ENCODE data around the gene MKKS. TPM values are rescaled to one million over a fixed set of nuclear protein-coding genes. Genes with fewer than 3 reads are reported as not detected.
A peak's percentile ranks its signal among the peaks of the same experiment; 100 is the strongest.

The MKKS gene
- polyA plus RNA-seq, 6 donors from 2014 or later: 8.9 to 27.3 (median 19.7) TPM

GRCh38 chr20:10443936-10444335 is 9.9 kb upstream of the MKKS start:
- Mint-ChIP-seq H3K27ac (peak overlapping the region in 3 of 6 donors; percentile 18 to 96 (median 39)), H3K9me3 (no peaks in the 10 kb centered on the region), H3K4me1 (peaks cover 11 to 14% (median 14%) of the 10 kb centered on the region in 3 donors), H3K27me3 (no peaks in the 10 kb centered on the region), H3K36me3 (no peaks in the 10 kb centered on the region), H3K4me3 (no peak overlapping the region)
- DNase-seq: no peak
- no peak for ATAC-seq (ENCODE audit: low read depth in 2 of 2)

- H3K27ac Mint-ChIP-seq: no peak overlapping the region
- DNase-seq (no peak), ATAC-seq (ENCODE audit: low read depth in 2 of 2) (no peak)
- H3K9me3 Mint-ChIP-seq: peaks cover 0 to 3% (median 0%) of the 10 kb centered on the region in 7 donors
- peaks cover 0 to 4% (median 0%) of the 10 kb centered on the region in 3 donors for H3K27me3 Mint-ChIP-seq
- peaks cover 9 to 26% (median 19%) of the 10 kb centered on the region in 3 donors for H3K4me1 Mint-ChIP-seq
- H3K36me3 Mint-ChIP-seq: no peaks in the 10 kb centered on the region
- H3K4me3 Mint-ChIP-seq: peak overlapping the region in 1 of 8 donors; percentile 100
These were observed 4.2 kb upstream of the MKKS start for GRCh38 chr20:10438217-10438616.

- Mint-ChIP-seq H3K27ac (peak overlapping the region in 4 of 6 donors; percentile 73 to 97 (median 94)), H3K4me3 (peak overlapping the region in 7 of 8 donors; percentile 47 to 100 (median 93)), H3K9me3 (peaks cover 0 to 3% (median 0%) of the 10 kb centered on the region in 7 donors), H3K4me1 (peaks cover 18 to 43% (median 34%) of the 10 kb centered on the region in 3 donors), H3K27me3 (peaks cover 0 to 4% (median 0%) of the 10 kb centered on the region in 3 donors), H3K36me3 (no peaks in the 10 kb centered on the region)
- ATAC-seq (ENCODE audit: low read depth in 2 of 2): no peak
- no peak for DNase-seq
These were observed 2.2 kb upstream of the MKKS start for GRCh38 chr20:10436053-10436699.

GRCh38 chr20:10434832-10435812 is 1.1 kb upstream of the MKKS start, which contains the start of gene SLX4IP:
Gene SLX4IP (plus strand): TSS chr20:10435305. CDS start chr20:10458205, 22,900 bp downstream.
- Mint-ChIP-seq H3K4me3 (peak within 1 kb of the TSS; percentile 91 to 100 (median 95)), H3K4me1 (peaks cover 18 to 43% (median 43%) of the 10 kb centered on the region in 3 donors), H3K9me3 (peaks cover 0 to 3% (median 0%) of the 10 kb centered on the region in 7 donors), H3K27ac (peak within 1 kb of the TSS; percentile 94 to 97 (median 96)), H3K27me3 (peaks cover 0 to 4% (median 0%) of the 10 kb centered on the region in 3 donors), H3K36me3 (no peaks in the 10 kb centered on the region)
- peak; percentile 66 to 68 for ATAC-seq (ENCODE audit: low read depth in 2 of 2)
- DNase-seq: peak; percentile 84

GRCh38 chr20:10434467-10434831 is 427 bp upstream of the MKKS start:
- Mint-ChIP-seq H3K27me3 (peaks cover 0 to 4% (median 0%) of the 10 kb centered on the region in 3 donors), H3K36me3 (no peaks in the 10 kb centered on the region), H3K4me3 (peak overlapping the region; percentile 91 to 100 (median 95)), H3K4me1 (peaks cover 20 to 46% (median 45%) of the 10 kb centered on the region in 3 donors), H3K27ac (peak overlapping the region; percentile 94 to 97 (median 96)), H3K9me3 (peaks cover 0 to 3% (median 0%) of the 10 kb centered on the region in 7 donors)
- DNase-seq: peak; percentile 68
- peak; percentile 54 to 56 for ATAC-seq (ENCODE audit: low read depth in 2 of 2)

GRCh38 chr20:10433014-10433622 is 904 bp downstream of the MKKS start:
- Mint-ChIP-seq H3K4me3 (peak overlapping the region; percentile 91 to 100 (median 95)), H3K4me1 (peaks cover 26 to 53% (median 47%) of the 10 kb centered on the region in 3 donors), H3K27ac (peak overlapping the region; percentile 94 to 97 (median 96)), H3K27me3 (peaks cover 0 to 4% (median 0%) of the 10 kb centered on the region in 3 donors), H3K9me3 (peaks cover 0 to 3% (median 0%) of the 10 kb centered on the region in 7 donors), H3K36me3 (no peaks in the 10 kb centered on the region)
- DNase-seq (no peak), ATAC-seq (ENCODE audit: low read depth in 2 of 2) (no peak)

- no peaks in the 10 kb centered on the region for H3K36me3 Mint-ChIP-seq
- peaks cover 0 to 3% (median 0%) of the 10 kb centered on the region in 7 donors for H3K9me3 Mint-ChIP-seq
- peak overlapping the region in 5 of 6 donors; percentile 1 to 78 (median 48) for H3K27ac Mint-ChIP-seq
- H3K4me3 Mint-ChIP-seq: peak overlapping the region in 5 of 8 donors; percentile 29 to 99 (median 73)
- no peak for DNase-seq
- H3K27me3 Mint-ChIP-seq: peaks cover 0 to 4% (median 0%) of the 10 kb centered on the region in 3 donors
- no peak for ATAC-seq (ENCODE audit: low read depth in 2 of 2)
- peaks cover 26 to 53% (median 50%) of the 10 kb centered on the region in 3 donors for H3K4me1 Mint-ChIP-seq
These were observed 1.9 kb downstream of the MKKS start for GRCh38 chr20:10432079-10432478.

GRCh38 chr20:10430704-10431103 is 3.3 kb downstream of the MKKS start:
- Mint-ChIP-seq H3K27ac (peak overlapping the region in 1 of 6 donors; percentile 50), H3K9me3 (peaks cover 0 to 3% (median 0%) of the 10 kb centered on the region in 7 donors), H3K27me3 (peaks cover 0 to 4% (median 0%) of the 10 kb centered on the region in 3 donors), H3K4me1 (peaks cover 28 to 52% (median 42%) of the 10 kb centered on the region in 3 donors), H3K4me3 (peak overlapping the region in 1 of 8 donors; percentile 74), H3K36me3 (no peaks in the 10 kb centered on the region)
- ATAC-seq (ENCODE audit: low read depth in 2 of 2): no peak
- DNase-seq: no peak

- H3K27ac Mint-ChIP-seq: peak overlapping the region in 2 of 6 donors; percentile 29 to 50
- no peak for ATAC-seq (ENCODE audit: low read depth in 2 of 2)
- DNase-seq: no peak
- H3K36me3 Mint-ChIP-seq: no peaks in the 10 kb centered on the region
- H3K9me3 Mint-ChIP-seq: no peaks in the 10 kb centered on the region
- H3K4me1 Mint-ChIP-seq: peaks cover 24 to 46% (median 35%) of the 10 kb centered on the region in 3 donors
- peaks cover 0 to 4% (median 0%) of the 10 kb centered on the region in 3 donors for H3K27me3 Mint-ChIP-seq
- H3K4me3 Mint-ChIP-seq: peak overlapping the region in 1 of 8 donors; percentile 74
These were observed 4.0 kb downstream of the MKKS start for GRCh38 chr20:10430000-10430466.

GRCh38 chr20:10429443-10429981 is 4.5 kb downstream of the MKKS start:
- no peak for DNase-seq
- Mint-ChIP-seq H3K9me3 (no peaks in the 10 kb centered on the region), H3K36me3 (no peaks in the 10 kb centered on the region), H3K4me1 (peaks cover 24 to 45% (median 33%) of the 10 kb centered on the region in 3 donors), H3K27me3 (peaks cover 0 to 3% (median 0%) of the 10 kb centered on the region in 3 donors), H3K4me3 (no peak overlapping the region), H3K27ac (peak overlapping the region in 3 of 6 donors; percentile 5 to 80 (median 8))
- no peak for ATAC-seq (ENCODE audit: low read depth in 2 of 2)

- ATAC-seq (ENCODE audit: low read depth in 2 of 2): no peak
- peak overlapping the region in 2 of 6 donors; percentile 50 to 61 for H3K27ac Mint-ChIP-seq
- no peak overlapping the region for H3K4me3 Mint-ChIP-seq
- H3K36me3 Mint-ChIP-seq: peaks cover 0 to 5% of the 10 kb centered on the region in 2 donors
- peaks cover 19 to 35% (median 33%) of the 10 kb centered on the region in 3 donors for H3K4me1 Mint-ChIP-seq
- H3K9me3 Mint-ChIP-seq: no peaks in the 10 kb centered on the region
- no peaks in the 10 kb centered on the region for H3K27me3 Mint-ChIP-seq
- no peak for DNase-seq
These were observed 6.0 kb downstream of the MKKS start for GRCh38 chr20:10428008-10428407.

- H3K36me3 Mint-ChIP-seq: peaks cover 0 to 5% of the 10 kb centered on the region in 2 donors
- H3K9me3 Mint-ChIP-seq: no peaks in the 10 kb centered on the region
- H3K27ac Mint-ChIP-seq: peak overlapping the region in 3 of 6 donors; percentile 50 to 78 (median 66)
- peak; percentile 23 for DNase-seq
- peak overlapping the region in 1 of 8 donors; percentile 23 for H3K4me3 Mint-ChIP-seq
- H3K4me1 Mint-ChIP-seq: peaks cover 17 to 33% (median 28%) of the 10 kb centered on the region in 3 donors
- peak; percentile 38 to 47 for ATAC-seq (ENCODE audit: low read depth in 2 of 2)
- no peaks in the 10 kb centered on the region for H3K27me3 Mint-ChIP-seq
These were observed 6.8 kb downstream of the MKKS start for GRCh38 chr20:10427060-10427692.

All from naive B cell (primary cell).